Left lung (tissue), 10 donors: ENCODE data around the gene TMOD1. TPM values are rescaled to one million over a fixed set of nuclear protein-coding genes. Genes with fewer than 3 reads are reported as not detected.

Experiments used
- ATAC-seq: fragments of 200-7000 bp; cut with Tn5 transposase; one replicate; pipeline ENCODE4 v1.9.1; 2020; ENCODE audit warnings: moderate library complexity
- DNase-seq, 4 donors: peaks; one replicate each; pipeline ENCODE4 v3.0.0-alpha.2; 2013 to 2020
- H3K27ac ChIP-seq, 2 donors: fragments of 200-600 bp; sonication (generic) in 1 of 2; one replicate each; pipeline versions ENCODE4 v1.5.0 to v1.8.0; 2020 to 2021
- H3K27me3 ChIP-seq, 2 donors: fragments of 200-600 bp; sonication (generic) in 1 of 2; one replicate each; pipeline versions ENCODE4 v1.5.0 to v1.8.0; 2020 to 2021
- H3K36me3 ChIP-seq, 2 donors: fragments of 200-600 bp; sonication (generic) in 1 of 2; one replicate each; pipeline versions ENCODE4 v1.5.0 to v1.8.0; 2020 to 2021
- H3K4me1 ChIP-seq, 2 donors: fragments of 200-600 bp; one replicate each; pipeline ENCODE4 v1.8.0; 2021
- H3K4me3 ChIP-seq, 2 donors: fragments of 200-600 bp; sonication (generic) in 1 of 2; one replicate each; pipeline versions ENCODE4 v1.5.0 to v1.8.0; 2020 to 2021; ENCODE audit warnings: mild to moderate bottlenecking in 1 of 2
- H3K9me3 ChIP-seq, 2 donors: fragments of 200-600 bp; sonication (generic) in 1 of 2; one replicate each; pipeline versions ENCODE4 v1.5.0 to v1.8.0; 2020 to 2021
- CTCF ChIP-seq, 2 donors: fragments of 200-600 bp; sonication (generic) in 1 of 2; IDR thresholded peaks; one replicate each; pipeline versions ENCODE4 v1.5.0 to v1.8.0; 2021; ENCODE audit warnings: antibody characterized with exemption in 2 of 2
- intact Hi-C, 2 donors: fragments of 100-400 bp; cut with DNase I; formaldehyde crosslinking; loops; one replicate each; pipeline versions ENCODE4 v1.11.2 to v1.14.2; 2022
- polyA plus RNA-seq, 6 donors: library from polyadenylated mRNA; unstranded; fragments of 120-200 nt; gene quantifications; one replicate each; pipeline ENCODE4 v1.2.1, GENCODE V29; 2013; ENCODE audit not compliant: insufficient read length in 6 of 6
- total RNA-seq, 2 donors: library from RNA; stranded (reverse); fragmentation: NEBNext Ultra II Directional; extraction: Animal tissue kit (Norgen Biotek cat#: 25700); gene quantifications; one replicate each; pipeline ENCODE4 v1.2.1, GENCODE V29; 2021
- donor health status: DM: no; HTN: yes; CAD: no.
- donor health status: DM: no; HTN: no; CAD: no.

Gene TMOD1
- total and polyA plus RNA-seq, 8 donors: 1.1 to 6.0 (median 2.5) TPM

GRCh38 chr9:97525451-97525850, 24.0 kb downstream of the TMOD1 start:
- no peak overlapping the region for H3K4me3 ChIP-seq
- H3K4me1 ChIP-seq: peaks cover 3 to 13% of the 10 kb centered on the region in 2 donors
- H3K36me3 ChIP-seq: no peaks in the 10 kb centered on the region
- TF ChIP-seq CTCF (IDR thresholded peaks at IDR 0.05): no peak
- no peak for ATAC-seq
- H3K27ac ChIP-seq: no peak overlapping the region
- no peaks in the 10 kb centered on the region for H3K9me3 ChIP-seq
- no peak for DNase-seq
- H3K27me3 ChIP-seq: no peaks in the 10 kb centered on the region
- intact Hi-C loops: no loop called here

GRCh38 chr9:97526895-97527575, 25.6 kb downstream of the TMOD1 start:
- ATAC-seq (no peak), DNase-seq (no peak)
- no peaks in the 10 kb centered on the region for H3K27me3 ChIP-seq
- TF ChIP-seq CTCF (IDR thresholded peaks at IDR 0.05): no peak
- H3K36me3 ChIP-seq: no peaks in the 10 kb centered on the region
- intact Hi-C loops: no loop called here
- H3K27ac ChIP-seq: no peak overlapping the region
- H3K4me3 ChIP-seq: no peak overlapping the region
- H3K9me3 ChIP-seq: no peaks in the 10 kb centered on the region
- H3K4me1 ChIP-seq: peaks cover 3 to 13% of the 10 kb centered on the region in 2 donors

GRCh38 chr9:97527626-97528528, 26.4 kb downstream of the TMOD1 start:
- Histone ChIP-seq H3K36me3 (no peaks in the 10 kb centered on the region), H3K27ac (peak overlapping the region in 1 of 2 donors; percentile 23), H3K4me3 (no peak overlapping the region), H3K4me1 (peaks cover 3 to 13% of the 10 kb centered on the region in 2 donors), H3K9me3 (no peaks in the 10 kb centered on the region), H3K27me3 (no peaks in the 10 kb centered on the region)
- DNase-seq (no peak), ATAC-seq (peak; percentile 41)
- intact Hi-C loops: no loop called here
- TF ChIP-seq CTCF (IDR thresholded peaks at IDR 0.05): no peak

- intact Hi-C loops: no loop called here
- ATAC-seq (peak; percentile 93), DNase-seq (peak in 1 of 4 donors; percentile 44)
- Histone ChIP-seq H3K27me3 (no peaks in the 10 kb centered on the region), H3K27ac (peak overlapping the region; percentile 43 to 70), H3K4me1 (peaks cover 3 to 13% of the 10 kb centered on the region in 2 donors), H3K9me3 (no peaks in the 10 kb centered on the region), H3K36me3 (no peaks in the 10 kb centered on the region), H3K4me3 (no peak overlapping the region)
- TF ChIP-seq CTCF (IDR thresholded peaks at IDR 0.05): no peak
Observed at GRCh38 chr9:97528529-97529230, 27.2 kb downstream of the TMOD1 start.
